Activated CD8-positive, alpha-beta T cell treated with anti-CD3 and anti-CD28 coated beads for 36 hours (primary cell): ENCODE measurements around the gene RIOX2. TPM values are rescaled to one million over a fixed set of nuclear protein-coding genes. Genes with fewer than 3 reads are reported as not detected.

Source experiments
- ATAC-seq: fragments of 200-7000 bp; cut with Tn5 transposase; one replicate; pipeline ENCODE4 v1.10.0; 2021; ENCODE audit warnings: mild to moderate bottlenecking, moderate library complexity
- CTCF ChIA-PET: fragments of 350-600 bp; sonication (Branson Sonifier 250); formaldehyde crosslinking; loops from one replicate; lab custom pipeline; 2021; ENCODE audit warnings: antibody characterized with exemption; lab: Charles Lee
- POLR2A ChIA-PET: fragments of 350-600 bp; sonication (Branson Sonifier 250); formaldehyde crosslinking; loops from one replicate; lab custom pipeline; 2021; ENCODE audit warnings: antibody characterized with exemption; lab: Charles Lee
- DNase-seq: peaks from one replicate; pipeline ENCODE4 v3.0.0-alpha.2; 2020
- H3K27ac Mint-ChIP-seq: one replicate; pipeline ENCODE4 v1.8.0; 2021; ENCODE audit warnings: mild to moderate bottlenecking, mixed read lengths
- H3K27me3 Mint-ChIP-seq: one replicate; pipeline ENCODE4 v1.8.0; 2021; ENCODE audit warnings: mixed read lengths
- H3K36me3 Mint-ChIP-seq: one replicate; pipeline ENCODE4 v1.8.0; 2021; ENCODE audit warnings: low read depth, mixed read lengths
- H3K4me1 Mint-ChIP-seq: one replicate; pipeline ENCODE4 v1.8.0; 2021; ENCODE audit warnings: low read depth, mixed read lengths
- H3K4me3 Mint-ChIP-seq: one replicate; pipeline ENCODE4 v1.8.0; 2021; ENCODE audit warnings: mild to moderate bottlenecking, moderate library complexity, mixed read lengths
- H3K9me3 Mint-ChIP-seq: one replicate; pipeline ENCODE4 v1.8.0; 2021; ENCODE audit warnings: mixed read lengths
- CTCF ChIP-seq: fragments of 200-600 bp; IDR thresholded peaks from one replicate; pipeline ENCODE4 v1.8.0; 2022; ENCODE audit warnings: antibody characterized with exemption, mild to moderate bottlenecking
- intact Hi-C: fragments of 100-400 bp; cut with micrococcal nuclease; formaldehyde crosslinking; loops from one replicate; pipeline ENCODE4 v1.10.0; 2022
- total RNA-seq, 2 experiments: library from RNA; stranded (reverse); gene quantifications; one replicate each; pipeline ENCODE4 v1.2.3, GENCODE V29; 2021

The RIOX2 gene
- total RNA-seq, 2 experiments from 2014 or later, result 41.2 to 43.3 TPM

DNA sequence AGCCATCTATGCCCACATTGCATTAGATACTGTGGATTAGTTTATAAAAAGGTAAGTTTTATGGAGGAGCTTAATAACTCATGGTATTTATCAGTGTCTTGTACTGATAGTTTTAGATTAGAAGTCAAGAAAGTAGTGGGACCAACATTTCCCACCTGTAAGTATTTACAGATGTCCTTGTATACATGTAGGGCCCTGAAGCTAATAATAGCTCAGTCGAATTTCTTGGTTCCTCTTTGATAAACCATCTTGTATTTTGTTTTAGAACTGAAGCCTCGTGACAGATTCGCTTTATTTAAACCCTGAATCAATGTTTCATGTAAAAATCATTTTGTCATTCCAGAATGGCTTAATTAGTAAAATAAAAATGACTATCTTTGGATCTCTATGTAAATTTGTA is 77.0 kb downstream of the RIOX2 start:
- Mint-ChIP-seq H3K4me3 (no peak overlapping the region), H3K27ac (no peak overlapping the region), H3K9me3 (no peaks in the 10 kb centered on the region), H3K27me3 (no peaks in the 10 kb centered on the region), H3K4me1 (no peaks in the 10 kb centered on the region), H3K36me3 (peaks cover 4% of the 10 kb centered on the region)
- DNase-seq (no peak), ATAC-seq (no peak)
- no peak for TF ChIP-seq CTCF
- CTCF ChIA-PET, result interaction anchor here (0.8 to 1.0 kb wide), 2 partner anchors 30 to 128 kb away, joined by 3 read pairs; no protein-coding TSS in a partner anchor
- intact Hi-C loops, result no loop called here
- POLR2A ChIA-PET, result interaction anchor here (0.6 kb wide), 1 partner anchor 562 kb away, joined by 4 read pairs; no protein-coding TSS in a partner anchor

DNA sequence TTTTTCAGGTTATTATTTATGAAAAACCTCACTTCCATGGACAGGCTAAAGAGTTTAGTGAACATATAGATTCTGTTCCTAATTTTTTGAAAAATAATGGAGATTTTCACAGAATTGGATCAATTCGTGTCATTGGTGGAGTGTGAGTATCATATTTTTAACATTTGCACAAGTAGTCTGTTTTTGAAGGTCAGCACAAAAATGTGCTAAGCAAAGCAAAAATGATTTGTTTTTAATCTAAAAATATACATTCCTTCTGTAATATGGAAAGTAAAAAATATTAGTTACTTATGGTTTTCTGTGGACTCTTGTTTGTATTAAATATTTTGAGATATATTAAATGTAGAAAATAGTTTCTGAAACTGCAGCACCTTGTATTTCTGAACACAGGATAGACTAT is 79.4 kb downstream of the RIOX2 start:
- no peak for DNase-seq
- CTCF ChIA-PET, result no interaction called here
- Mint-ChIP-seq H3K4me1 (no peaks in the 10 kb centered on the region), H3K27ac (no peak overlapping the region), H3K4me3 (no peak overlapping the region), H3K27me3 (no peaks in the 10 kb centered on the region), H3K36me3 (peaks cover 4% of the 10 kb centered on the region), H3K9me3 (no peaks in the 10 kb centered on the region)
- TF ChIP-seq CTCF, result no peak
- intact Hi-C loops, result no loop called here
- POLR2A ChIA-PET, result no interaction called here
- ATAC-seq, result no peak

Other genes starting within 250 kb of the RIOX2 start
- 1 to 10 TPM; 5.8 to 6.4 TPM for gene ARL6, start 207.7 kb downstream of the RIOX2 start, total RNA-seq
- gene CRYBG3, start 150.4 kb downstream of the RIOX2 start, total RNA-seq, result 1 to 10 TPM; 4.3 to 4.9 TPM
- not detected for gene GABRR3, start 62.9 kb upstream of the RIOX2 start, total RNA-seq
- not detected for gene OR5AC2, start 114.7 kb upstream of the RIOX2 start, total RNA-seq
- gene OR5H1, start 158.3 kb upstream of the RIOX2 start, total RNA-seq, result not detected
- gene OR5H14, start 175.0 kb upstream of the RIOX2 start, total RNA-seq, result not detected
- not detected for gene OR5H15, start 194.3 kb upstream of the RIOX2 start, total RNA-seq